Gastrocnemius medialis (tissue), 4 donors: ENCODE data around the gene EPB41L1. TPM values are rescaled to one million over a fixed set of nuclear protein-coding genes. Genes with fewer than 3 reads are reported as not detected.

ENCODE experiments used
- ATAC-seq, 2 donors: fragments of 150-250 bp; one replicate each; pipeline ENCODE4 v1.9.1; 2016
- DNase-seq, 2 donors: peaks; one replicate each; pipeline ENCODE4 v3.0.0-alpha.2; 2019
- H3K27ac ChIP-seq, 4 donors: fragments of 200-600 bp; sonication (generic); 1 replicate in 1 of 4; 2 replicates in 3 of 4; pipeline ENCODE4 v1.5.1; 2016 to 2018; ENCODE audit warnings: mild to moderate bottlenecking in 2 of 4, moderate library complexity in 1 of 4
- H3K27me3 ChIP-seq, 3 donors: fragments of 200-600 bp; sonication (generic) in 2 of 3; 1 replicate in 1 of 3; 2 replicates in 2 of 3; pipeline versions ENCODE4 v1.5.1 to v1.6.0; 2016 to 2019; ENCODE audit warnings: mild to moderate bottlenecking in 1 of 3, moderate library complexity in 1 of 3
- H3K36me3 ChIP-seq, 2 donors: fragments of 200-600 bp; sonication (generic) in 1 of 2; one replicate each; pipeline ENCODE4 v1.5.1; 2017 to 2018
- H3K4me1 ChIP-seq, 2 donors: fragments of 200-600 bp; sonication (generic) in 1 of 2; one replicate each; pipeline ENCODE4 v1.5.1; 2016 to 2017; ENCODE audit warnings: mild to moderate bottlenecking in 2 of 2
- H3K4me3 ChIP-seq, 4 donors: fragments of 200-600 bp; sonication (generic) in 3 of 4; 1 replicate in 1 of 4; 2 replicates in 3 of 4; pipeline ENCODE4 v1.5.1; 2016 to 2019; ENCODE audit warnings: mild to moderate bottlenecking in 2 of 4
- H3K9me3 ChIP-seq, 3 donors: fragments of 200-600 bp; sonication (generic) in 2 of 3; 1 replicate in 1 of 3; 2 replicates in 2 of 3; pipeline ENCODE4 v1.5.1; 2016 to 2019
- POLR2A ChIP-seq, 2 donors: fragments of 450-650 bp; IDR thresholded peaks; one replicate each; pipeline ENCODE4 v1.6.1; 2017; ENCODE audit warnings: antibody characterized with exemption in 2 of 2, mild to moderate bottlenecking in 2 of 2, moderate library complexity in 2 of 2
- in situ Hi-C, 4 donors: fragments of 200-750 bp; cut with MboI; loops; one replicate each; pipeline versions ENCODE4 v1.15.0 to v1.8.0; 2017; ENCODE audit warnings: low sequenced_read_pairs in 4 of 4
- intact Hi-C: fragments of 100-400 bp; cut with DNase I; formaldehyde crosslinking; loops from one replicate; pipeline ENCODE4 v1.15.1; 2023; ENCODE audit warnings: low total_unique reads
- total RNA-seq, 4 donors: library from RNA; depleted of rRNA; stranded (reverse); fragments of >200 nt; gene quantifications; one replicate each; pipeline versions ENCODE4 v1.1.0 to v1.2.3, GENCODE V29; 2016
- TF ChIP-seq, protein P1 (sequence below), 5 experiments: fragments of 450-650 bp in 3 of 5; fragments of 200-600 bp in 2 of 5; sonication (generic) in 2 of 5; IDR thresholded peaks in 4 of 5; conservative IDR thresholded peaks in 1 of 5; 1 replicate in 4 of 5; 2 replicates in 1 of 5; pipeline ENCODE4 v1.5.1; 2016 to 2019; ENCODE audit warnings: antibody characterized with exemption in 5 of 5, mild to moderate bottlenecking in 3 of 5, moderate library complexity in 3 of 5

The EPB41L1 gene
- total RNA-seq, 4 donors from 2014 or later = 2.3 to 11.4 (median 7.4) TPM

DNA sequence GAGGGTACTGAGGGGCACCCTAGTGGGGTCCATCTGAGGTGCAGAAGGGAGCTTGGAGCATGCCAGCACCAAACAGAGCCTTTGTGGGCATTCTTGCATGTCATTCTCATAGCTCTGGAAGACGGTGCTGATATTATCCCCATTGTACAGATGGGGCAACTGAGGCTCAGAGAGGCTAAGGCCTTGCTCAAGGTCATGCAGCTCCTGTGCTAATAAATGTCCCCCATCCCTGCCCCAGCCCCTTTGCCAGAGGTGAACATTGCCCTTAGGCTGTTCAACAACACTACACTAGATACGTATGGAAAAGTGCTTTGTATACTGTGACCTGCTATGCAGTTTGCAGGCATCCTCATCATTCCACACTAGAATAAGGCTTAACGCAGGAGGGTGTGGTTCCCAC lies 5.5 kb upstream of the EPB41L1 start:
- no peak for DNase-seq
- TF ChIP-seq POLR2A (IDR thresholded peaks at IDR 0.05) = no peak
- TF ChIP-seq, protein P1, sequence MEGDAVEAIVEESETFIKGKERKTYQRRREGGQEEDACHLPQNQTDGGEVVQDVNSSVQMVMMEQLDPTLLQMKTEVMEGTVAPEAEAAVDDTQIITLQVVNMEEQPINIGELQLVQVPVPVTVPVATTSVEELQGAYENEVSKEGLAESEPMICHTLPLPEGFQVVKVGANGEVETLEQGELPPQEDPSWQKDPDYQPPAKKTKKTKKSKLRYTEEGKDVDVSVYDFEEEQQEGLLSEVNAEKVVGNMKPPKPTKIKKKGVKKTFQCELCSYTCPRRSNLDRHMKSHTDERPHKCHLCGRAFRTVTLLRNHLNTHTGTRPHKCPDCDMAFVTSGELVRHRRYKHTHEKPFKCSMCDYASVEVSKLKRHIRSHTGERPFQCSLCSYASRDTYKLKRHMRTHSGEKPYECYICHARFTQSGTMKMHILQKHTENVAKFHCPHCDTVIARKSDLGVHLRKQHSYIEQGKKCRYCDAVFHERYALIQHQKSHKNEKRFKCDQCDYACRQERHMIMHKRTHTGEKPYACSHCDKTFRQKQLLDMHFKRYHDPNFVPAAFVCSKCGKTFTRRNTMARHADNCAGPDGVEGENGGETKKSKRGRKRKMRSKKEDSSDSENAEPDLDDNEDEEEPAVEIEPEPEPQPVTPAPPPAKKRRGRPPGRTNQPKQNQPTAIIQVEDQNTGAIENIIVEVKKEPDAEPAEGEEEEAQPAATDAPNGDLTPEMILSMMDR (IDR thresholded peaks at IDR 0.05 in 4 of 5, conservative IDR thresholded peaks at IDR 0.05 in 1 of 5) = no peak
- in situ Hi-C loops = no loop called here
- peak overlapping the region in 2 of 4 donors; percentile 2 to 38 for H3K27ac ChIP-seq
- no peaks in the 10 kb centered on the region for H3K9me3 ChIP-seq
- ATAC-seq = no peak
- intact Hi-C loops = loop anchor here (5.0 to 10.0 kb wide), 2 partner anchors 97 to 684 kb away; no protein-coding TSS in a partner anchor
- no peaks in the 10 kb centered on the region for H3K27me3 ChIP-seq
- no peak overlapping the region for H3K4me3 ChIP-seq
- H3K36me3 ChIP-seq = no peaks in the 10 kb centered on the region
- peaks cover 18 to 51% of the 10 kb centered on the region in 2 donors for H3K4me1 ChIP-seq

DNA sequence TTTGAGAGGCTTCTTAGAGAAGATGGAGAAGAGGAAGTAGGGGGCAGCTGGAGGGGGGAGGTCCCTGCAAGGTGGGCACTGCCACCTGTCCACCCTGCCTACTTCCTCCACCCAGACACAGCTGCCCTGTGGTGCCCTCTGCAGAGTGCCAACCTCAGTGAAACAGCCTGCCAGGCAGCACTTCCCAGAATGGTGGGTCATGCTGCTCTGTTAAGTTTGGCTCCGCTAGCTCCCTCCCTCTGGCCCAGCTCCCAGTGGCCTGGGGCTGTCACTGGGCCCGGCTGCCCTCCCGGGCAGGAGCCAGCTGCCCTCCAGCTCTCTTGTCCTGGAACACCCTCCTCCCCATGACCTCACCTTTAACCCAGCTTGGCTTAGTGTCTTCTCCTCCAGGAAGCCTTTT lies 5.1 kb upstream of the EPB41L1 start:
- intact Hi-C loops = loop anchor here (5.0 to 10.0 kb wide), 2 partner anchors 97 to 685 kb away; no protein-coding TSS in a partner anchor
- peaks cover 18 to 49% of the 10 kb centered on the region in 2 donors for H3K4me1 ChIP-seq
- DNase-seq = peak in 1 of 2 donors; percentile 69
- TF ChIP-seq, protein P1 (IDR thresholded peaks at IDR 0.05 in 4 of 5, conservative IDR thresholded peaks at IDR 0.05 in 1 of 5) = no peak
- no peak for TF ChIP-seq POLR2A (IDR thresholded peaks at IDR 0.05)
- H3K27ac ChIP-seq = peak overlapping the region in 3 of 4 donors; percentile 38 to 42 (median 39)
- in situ Hi-C loops = no loop called here
- no peaks in the 10 kb centered on the region for H3K36me3 ChIP-seq
- no peak overlapping the region for H3K4me3 ChIP-seq
- H3K9me3 ChIP-seq = no peaks in the 10 kb centered on the region
- peak in 1 of 2 donors; percentile 41 for ATAC-seq
- H3K27me3 ChIP-seq = no peaks in the 10 kb centered on the region

DNA sequence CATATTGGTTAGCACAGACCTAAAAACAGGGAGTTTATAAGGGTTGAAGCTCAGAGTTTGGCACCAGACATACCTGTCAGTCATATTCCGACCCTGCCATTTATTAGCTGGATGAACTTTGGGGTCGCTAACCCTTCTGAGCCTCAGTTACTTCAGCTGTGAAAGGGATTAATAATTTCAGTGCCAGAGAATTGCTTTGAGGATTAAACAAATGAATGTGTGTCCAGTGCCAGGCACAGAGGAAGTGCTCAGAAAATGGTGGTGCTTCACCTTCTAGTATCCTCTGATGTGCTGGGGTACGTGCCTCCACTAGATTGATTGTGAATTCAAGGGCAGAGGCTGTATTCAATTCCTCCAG lies 4.1 kb upstream of the EPB41L1 start:
- intact Hi-C loops = no loop called here
- in situ Hi-C loops = no loop called here

DNA sequence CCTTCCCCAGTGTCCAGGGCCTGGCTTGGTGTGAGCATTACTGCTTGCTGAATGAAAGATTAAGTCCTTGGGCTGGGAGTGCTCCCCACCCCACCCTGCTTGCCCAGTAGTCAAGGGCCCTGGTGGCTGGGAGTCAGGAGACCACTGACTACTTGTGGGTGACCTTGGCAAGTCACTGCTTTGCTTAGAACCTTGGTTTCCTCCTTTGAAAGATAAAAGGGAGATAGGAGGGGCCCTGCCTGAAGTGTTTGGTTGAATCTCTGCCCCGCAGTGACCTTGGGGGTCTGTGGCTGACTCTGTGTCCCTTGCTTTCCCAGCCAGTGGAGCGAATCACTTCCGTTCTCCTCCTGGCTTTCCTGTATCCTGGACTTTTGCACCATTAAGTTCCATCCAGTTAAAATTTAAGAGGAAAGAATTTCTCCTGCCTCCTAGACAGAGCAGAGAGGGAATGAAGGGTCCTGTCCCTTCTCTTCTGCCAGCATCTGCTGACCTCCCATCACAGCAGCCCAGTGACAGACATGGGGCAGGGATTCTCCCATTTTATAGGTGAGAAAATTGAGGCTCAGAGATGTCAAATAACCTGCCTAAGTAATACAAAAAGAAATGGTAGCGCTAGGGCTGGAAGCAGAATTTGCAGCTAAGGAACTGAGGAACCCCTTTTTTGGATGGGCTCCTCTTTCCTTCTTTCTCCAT lies 3.5 kb upstream of the EPB41L1 start:
- TF ChIP-seq POLR2A (IDR thresholded peaks at IDR 0.05) = no peak
- TF ChIP-seq, protein P1 (IDR thresholded peaks at IDR 0.05 in 4 of 5, conservative IDR thresholded peaks at IDR 0.05 in 1 of 5) = no peak
- Histone ChIP-seq H3K4me3 (no peak overlapping the region), H3K27ac (peak overlapping the region in 3 of 4 donors; percentile 34 to 69 (median 67)), H3K4me1 (peaks cover 18 to 41% of the 10 kb centered on the region in 2 donors), H3K9me3 (no peaks in the 10 kb centered on the region), H3K36me3 (no peaks in the 10 kb centered on the region), H3K27me3 (no peaks in the 10 kb centered on the region)
- no peak for ATAC-seq
- in situ Hi-C loops = no loop called here
- intact Hi-C loops = no loop called here
- DNase-seq = no peak

More for the DNA sequence above, 4.1 kb upstream of the EPB41L1 start:
- ATAC-seq (no peak), DNase-seq (no peak)
- H3K4me3 ChIP-seq = no peak overlapping the region
- no peaks in the 10 kb centered on the region for H3K9me3 ChIP-seq
- H3K27me3 ChIP-seq = no peaks in the 10 kb centered on the region
- H3K27ac ChIP-seq = peak overlapping the region in 2 of 4 donors; percentile 34 to 67
- H3K36me3 ChIP-seq = no peaks in the 10 kb centered on the region
- no peak for TF ChIP-seq POLR2A (IDR thresholded peaks at IDR 0.05)
- TF ChIP-seq, protein P1 (IDR thresholded peaks at IDR 0.05 in 4 of 5, conservative IDR thresholded peaks at IDR 0.05 in 1 of 5) = no peak
- peaks cover 23 to 46% of the 10 kb centered on the region in 2 donors for H3K4me1 ChIP-seq
